Activated CD4-positive, CD25-positive, alpha-beta regulatory T cell (primary cell): Measurements from ENCODE around the gene TMEM135.
"Not testable (repeated sequence)": the region's sequence is repeated elsewhere in the genome, so short reads cannot be mapped to it uniquely, and the experiment has no call there.

Experiments used
- DNase-seq, 4 experiments: peaks; one replicate each; lab custom pipeline; 2025; lab: John Stamatoyannopoulos, UW

The TMEM135 gene

GRCh38 chr11:87141980-87142514, 104.3 kb downstream of the TMEM135 start:
- no peak for DNase-seq

- no peak for DNase-seq
Observed at GRCh38 chr11:87142594-87142993, 104.9 kb downstream of the TMEM135 start.

GRCh38 chr11:87143641-87144040, 105.9 kb downstream of the TMEM135 start:
- DNase-seq: no peak

- DNase-seq: no peak
Observed at GRCh38 chr11:87144252-87144651, 106.5 kb downstream of the TMEM135 start.

- DNase-seq: no peak
Observed at GRCh38 chr11:87148749-87149148, 111.0 kb downstream of the TMEM135 start.

- not testable (repeated sequence) for DNase-seq
Observed at GRCh38 chr11:87149782-87150181, 112.0 kb downstream of the TMEM135 start.

- DNase-seq: no peak
Observed at GRCh38 chr11:87150936-87151335, 113.2 kb downstream of the TMEM135 start.

- DNase-seq: no peak
Observed at GRCh38 chr11:87154246-87154645, 116.5 kb downstream of the TMEM135 start.

GRCh38 chr11:87156970-87157369, 119.2 kb downstream of the TMEM135 start:
- DNase-seq: no peak

- DNase-seq: not testable (repeated sequence)
Observed at GRCh38 chr11:87169076-87169475, 131.3 kb downstream of the TMEM135 start.

- DNase-seq: no peak
Observed at GRCh38 chr11:87173185-87174039, 135.7 kb downstream of the TMEM135 start.

GRCh38 chr11:87174870-87175269, 137.1 kb downstream of the TMEM135 start:
- no peak for DNase-seq

- no peak for DNase-seq
Observed at GRCh38 chr11:87176044-87176443, 138.3 kb downstream of the TMEM135 start.

GRCh38 chr11:87179621-87180020, 141.9 kb downstream of the TMEM135 start:
- DNase-seq: no peak

GRCh38 chr11:87180742-87181141, 143.0 kb downstream of the TMEM135 start:
- no peak for DNase-seq

GRCh38 chr11:87181143-87181542, 143.4 kb downstream of the TMEM135 start:
- DNase-seq: no peak

GRCh38 chr11:87185228-87185627, 147.5 kb downstream of the TMEM135 start:
- DNase-seq: no peak

GRCh38 chr11:87187076-87187475, 149.3 kb downstream of the TMEM135 start:
- DNase-seq: no peak

GRCh38 chr11:87187930-87188329, 150.2 kb downstream of the TMEM135 start:
- DNase-seq: no peak

- DNase-seq: not testable (repeated sequence)
Observed at GRCh38 chr11:87188396-87188795, 150.7 kb downstream of the TMEM135 start.

GRCh38 chr11:87188921-87189320, 151.2 kb downstream of the TMEM135 start:
- DNase-seq: not testable (repeated sequence)

- no peak for DNase-seq
Observed at GRCh38 chr11:87190071-87190470, 152.3 kb downstream of the TMEM135 start.

- no peak for DNase-seq
Observed at GRCh38 chr11:87193756-87194470, 156.2 kb downstream of the TMEM135 start.
